Measurements from ENCODE around the gene PCDHGB1. TPM values are rescaled to one million over a fixed set of nuclear protein-coding genes. Genes with fewer than 3 reads are reported as not detected.

PCDHGB1 gene
- total RNA-seq, 1 donor from 2014 or later: 0.12 TPM

- DNase-seq (ENCODE audit: low read depth): no peak
- H3K4me3 ChIP-seq (ENCODE audit: low read depth, low read length): no peak overlapping the region
- no peak for TF ChIP-seq CTCF (conservative IDR thresholded peaks at IDR 0.05; ENCODE audit: low read depth, low read length)
Measured at GRCh38 chr5:141360685-141361084, 10.8 kb downstream of the PCDHGB1 start.

GRCh38 chr5:141362719-141363118, 12.8 kb downstream of the PCDHGB1 start:
- no peak for DNase-seq (ENCODE audit: low read depth)
- TF ChIP-seq CTCF (conservative IDR thresholded peaks at IDR 0.05; ENCODE audit: low read depth, low read length): no peak
- H3K4me3 ChIP-seq (ENCODE audit: low read depth, low read length): no peak overlapping the region

- DNase-seq (ENCODE audit: low read depth): no peak
- H3K4me3 ChIP-seq (ENCODE audit: low read depth, low read length): peak within 1 kb of the TSS; percentile 4
Measured at GRCh38 chr5:141363952-141364660, 14.2 kb downstream of the PCDHGB1 start, which contains the start of gene PCDHGA5. TSS of gene PCDHGA5 (plus strand) at chr5:141364162. CDS start at chr5:141364331, 169 bp downstream.

DNA sequence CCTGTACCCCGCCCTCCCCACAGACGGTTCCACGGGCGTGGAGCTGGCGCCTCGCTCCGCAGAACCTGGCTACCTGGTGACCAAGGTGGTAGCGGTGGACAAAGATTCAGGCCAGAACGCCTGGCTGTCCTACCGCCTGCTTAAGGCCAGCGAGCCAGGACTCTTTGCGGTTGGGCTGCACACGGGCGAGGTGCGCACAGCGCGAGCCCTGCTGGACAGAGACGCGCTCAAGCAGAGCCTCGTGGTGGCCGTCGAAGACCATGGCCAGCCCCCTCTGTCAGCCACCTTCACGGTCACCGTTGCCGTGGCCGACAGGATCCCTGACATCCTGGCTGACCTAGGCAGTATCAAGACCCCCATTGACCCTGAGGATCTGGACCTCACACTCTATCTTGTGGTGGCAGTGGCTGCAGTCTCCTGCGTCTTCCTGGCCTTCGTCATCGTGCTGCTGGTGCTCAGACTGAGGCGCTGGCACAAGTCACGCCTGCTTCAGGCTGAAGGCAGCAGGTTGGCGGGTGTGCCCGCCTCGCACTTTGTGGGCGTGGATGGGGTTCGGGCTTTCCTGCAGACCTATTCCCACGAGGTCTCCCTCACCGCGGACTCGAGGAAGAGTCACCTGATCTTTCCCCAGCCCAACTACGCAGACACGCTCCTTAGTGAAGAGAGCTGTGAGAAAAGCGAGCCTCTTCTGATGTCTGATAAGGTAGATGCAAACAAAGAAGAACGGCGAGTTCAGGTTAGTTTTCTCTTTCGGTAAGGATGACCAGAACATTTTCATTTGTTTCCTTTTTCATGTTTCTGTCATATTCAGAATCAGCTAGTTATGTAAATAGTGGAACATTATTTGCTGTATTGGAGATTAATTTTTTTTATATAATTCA, 16.4 kb downstream of the PCDHGB1 start:
- no peak for DNase-seq (ENCODE audit: low read depth)
- H3K4me3 ChIP-seq (ENCODE audit: low read depth, low read length): no peak overlapping the region
- TF ChIP-seq CTCF (conservative IDR thresholded peaks at IDR 0.05; ENCODE audit: low read depth, low read length): no peak

More at GRCh38 chr5:141363952-141364660, 14.2 kb downstream of the PCDHGB1 start, which contains the start of gene PCDHGA5:
- TF ChIP-seq CTCF (conservative IDR thresholded peaks at IDR 0.05; ENCODE audit: low read depth, low read length): peak; percentile 17

DNA sequence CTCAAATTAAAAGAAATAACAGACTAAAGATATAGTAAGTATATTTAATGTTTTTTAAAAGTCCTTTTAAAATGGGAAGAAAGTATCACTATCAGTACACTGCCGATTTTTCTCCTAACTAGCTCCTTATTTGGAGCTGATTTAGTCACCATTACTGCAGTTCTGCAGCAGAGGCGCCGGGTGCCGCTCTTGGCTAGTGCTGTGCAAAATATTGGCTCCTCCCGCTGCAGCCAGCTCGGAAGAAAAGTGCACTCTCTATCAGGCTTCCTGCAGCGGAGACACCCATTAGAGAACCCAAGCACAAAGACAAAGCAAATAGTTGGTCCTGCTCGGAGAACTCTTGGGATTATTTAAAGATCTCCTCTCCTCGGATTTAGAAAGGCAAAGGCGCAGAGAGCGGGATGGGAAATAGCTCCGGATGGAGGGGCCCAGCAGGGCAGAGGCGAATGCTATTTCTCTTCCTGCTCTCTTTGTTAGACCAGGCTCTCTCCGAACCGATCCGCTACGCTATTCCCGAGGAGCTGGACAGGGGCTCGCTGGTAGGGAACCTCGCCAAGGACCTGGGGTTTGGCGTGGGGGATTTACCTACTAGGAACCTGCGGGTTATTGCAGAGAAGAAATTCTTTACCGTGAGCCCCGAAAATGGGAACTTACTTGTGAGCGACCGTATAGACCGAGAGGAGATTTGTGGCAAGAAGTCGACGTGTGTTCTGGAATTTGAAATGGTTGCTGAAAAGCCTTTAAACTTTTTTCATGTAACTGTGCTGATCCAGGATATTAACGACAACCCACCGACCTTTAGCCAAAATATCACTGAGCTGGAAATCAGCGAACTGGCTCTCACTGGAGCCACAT, 20.3 kb downstream of the PCDHGB1 start, which contains the start of gene PCDHGB3:
TSS of gene PCDHGB3 (plus strand) at position 249 of the 855 bp plus-strand sequence. CDS start at position 402, 153 bp downstream.
- TF ChIP-seq CTCF (conservative IDR thresholded peaks at IDR 0.05; ENCODE audit: low read depth, low read length): peak; percentile 47
- no peak for DNase-seq (ENCODE audit: low read depth)
- H3K4me3 ChIP-seq (ENCODE audit: low read depth, low read length): peak within 1 kb of the TSS; percentile 38
